Measurements from ENCODE around the gene ST3GAL5. TPM values are rescaled to one million over a fixed set of nuclear protein-coding genes. Genes with fewer than 3 reads are reported as not detected.

ST3GAL5 gene
- total RNA-seq, 2 experiments from 2014 or later, result 43.4 to 46.7 TPM

DNA sequence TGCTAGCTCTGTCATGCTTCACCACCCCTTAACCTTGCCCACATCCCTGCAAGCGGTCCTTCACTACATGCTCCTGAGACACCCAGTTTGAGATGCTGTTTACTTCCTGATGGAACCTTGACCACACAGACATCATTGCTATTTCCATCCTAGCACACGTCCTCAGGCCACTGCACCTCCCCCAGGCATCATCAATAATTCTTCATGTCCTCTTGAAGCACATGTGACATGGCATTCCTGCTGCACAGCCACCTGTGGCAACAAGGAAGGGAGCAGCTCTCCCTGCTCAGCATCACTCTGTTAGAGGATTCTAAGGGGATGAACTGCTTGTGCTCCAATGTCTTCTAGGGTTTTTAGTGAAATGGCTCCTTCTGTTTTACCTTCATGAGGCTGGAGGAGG is 26.1 kb upstream of the ST3GAL5 start:
- ChIA-PET POLR2A (no interaction called here), CTCF (interaction anchor here (1.4 kb wide), 1 partner anchor 11 kb away, joined by 3 read pairs; no protein-coding TSS in a partner anchor)
- Mint-ChIP-seq H3K27me3 (ENCODE audit: low read depth) (no peaks in the 10 kb centered on the region), H3K4me1 (ENCODE audit: low read depth) (peaks cover 2% of the 10 kb centered on the region), H3K9me3 (ENCODE audit: insufficient read depth) (no peaks in the 10 kb centered on the region), H3K27ac (no peak overlapping the region), H3K36me3 (ENCODE audit: low read depth) (no peaks in the 10 kb centered on the region), H3K4me3 (no peak overlapping the region)
- no peak for ATAC-seq
- DNase-seq, result no peak

DNA sequence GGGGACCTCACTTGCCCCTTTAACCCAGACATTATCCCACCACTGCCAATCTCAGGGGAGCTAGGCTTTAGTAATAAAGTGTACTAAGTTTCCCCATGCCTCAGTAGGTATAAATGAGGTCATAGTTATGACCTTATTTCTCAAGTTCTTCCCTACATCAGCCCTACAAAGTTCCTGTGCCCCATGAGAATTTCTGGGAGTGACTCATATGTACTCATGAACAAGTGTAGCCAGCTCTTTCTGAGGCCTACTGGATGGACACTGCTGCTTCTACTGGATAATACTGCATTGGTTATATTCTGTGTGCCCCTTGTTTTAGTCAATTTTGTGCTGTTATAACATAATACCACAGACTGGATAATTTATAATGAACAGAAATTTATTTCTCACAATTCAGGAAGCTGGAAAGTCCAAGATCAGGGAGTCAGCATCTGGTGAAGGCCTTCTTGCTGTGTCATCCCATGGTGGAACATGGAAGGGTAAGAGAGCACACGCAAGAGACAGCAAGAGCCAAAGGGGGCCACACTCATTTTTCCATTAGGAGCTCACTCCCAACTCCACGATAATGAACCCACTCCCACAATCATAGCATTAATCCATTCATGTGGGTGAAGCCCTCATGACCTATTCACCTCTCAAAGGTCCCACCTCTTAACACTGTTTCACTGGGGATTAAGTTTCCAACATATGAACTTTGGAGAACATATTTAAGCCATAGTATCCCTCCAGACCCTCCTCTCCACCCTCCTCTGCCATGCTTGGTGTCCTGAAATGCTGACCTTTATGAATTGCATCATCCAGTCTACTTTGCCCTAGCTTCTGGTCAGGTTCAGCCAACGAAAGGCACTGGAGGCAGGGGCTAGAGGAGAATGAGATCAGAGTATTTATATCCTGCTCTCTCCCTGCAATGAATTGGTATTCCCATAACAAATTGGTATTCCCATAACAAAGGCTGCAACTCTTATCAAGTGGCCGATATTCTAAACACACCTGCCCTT is 25.4 kb upstream of the ST3GAL5 start:
- Mint-ChIP-seq H3K27me3 (ENCODE audit: low read depth) (no peaks in the 10 kb centered on the region), H3K36me3 (ENCODE audit: low read depth) (no peaks in the 10 kb centered on the region), H3K27ac (no peak overlapping the region), H3K4me1 (ENCODE audit: low read depth) (peaks cover 2% of the 10 kb centered on the region), H3K4me3 (no peak overlapping the region), H3K9me3 (ENCODE audit: insufficient read depth) (no peaks in the 10 kb centered on the region)
- ATAC-seq (no peak), DNase-seq (no peak)
- POLR2A ChIA-PET, result no interaction called here
- CTCF ChIA-PET, result no interaction called here

DNA sequence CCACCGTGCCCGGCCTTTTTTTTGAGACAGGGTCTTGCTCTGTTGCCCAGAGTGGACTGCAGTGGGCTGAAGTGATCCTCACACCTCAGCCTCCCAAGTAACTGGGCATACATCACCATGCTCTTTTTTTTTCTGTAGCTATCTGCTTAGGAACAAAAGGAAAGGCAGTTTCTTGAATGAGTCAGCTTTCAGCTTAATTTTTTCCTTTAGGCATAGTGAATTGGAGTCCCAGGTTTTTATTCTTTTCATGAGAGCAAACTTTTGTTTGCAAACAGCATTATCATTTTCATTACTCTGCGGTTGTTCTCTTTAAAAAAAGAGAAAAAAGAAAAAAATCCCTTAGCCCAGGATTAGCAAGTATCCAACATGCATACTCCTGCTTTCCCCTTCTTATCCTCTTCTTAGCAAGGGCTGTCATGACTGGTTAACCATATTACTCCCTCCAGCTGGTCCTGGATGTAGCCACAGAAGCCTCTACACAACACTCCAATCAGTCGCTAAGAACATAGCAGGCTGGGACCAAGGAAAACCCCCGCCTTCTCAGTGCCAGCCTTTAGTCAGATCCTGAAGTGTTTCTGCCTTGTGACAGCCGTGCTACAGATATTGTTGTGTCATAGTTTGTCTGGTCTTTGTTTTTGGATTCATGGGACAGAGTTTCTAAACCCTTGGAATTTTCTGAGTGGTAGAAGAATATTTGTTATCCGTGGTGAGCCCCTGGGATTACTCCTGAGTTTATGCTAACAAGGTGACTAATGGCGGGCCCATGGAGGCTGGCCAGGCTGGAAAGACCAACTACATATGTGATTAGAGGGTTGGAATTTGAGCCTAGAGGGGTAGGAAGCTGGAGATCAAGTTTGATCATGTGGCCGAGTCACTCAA is 23.3 kb upstream of the ST3GAL5 start:
- H3K4me1 Mint-ChIP-seq (ENCODE audit: low read depth), result peaks cover 2% of the 10 kb centered on the region
- ATAC-seq (no peak), DNase-seq (no peak)
- ChIA-PET POLR2A (interaction anchor here (0.5 kb wide), 1 partner anchor 160 kb away, joined by 3 read pairs; no protein-coding TSS in a partner anchor), CTCF (interaction anchor here (1.0 to 1.1 kb wide), 2 partner anchors 10 to 164 kb away, joined by 3 to 4 read pairs; no protein-coding TSS in a partner anchor)
- no peaks in the 10 kb centered on the region for H3K27me3 Mint-ChIP-seq (ENCODE audit: low read depth)
- H3K27ac Mint-ChIP-seq, result no peak overlapping the region
- no peaks in the 10 kb centered on the region for H3K36me3 Mint-ChIP-seq (ENCODE audit: low read depth)
- H3K4me3 Mint-ChIP-seq, result no peak overlapping the region
- no peaks in the 10 kb centered on the region for H3K9me3 Mint-ChIP-seq (ENCODE audit: insufficient read depth)

DNA sequence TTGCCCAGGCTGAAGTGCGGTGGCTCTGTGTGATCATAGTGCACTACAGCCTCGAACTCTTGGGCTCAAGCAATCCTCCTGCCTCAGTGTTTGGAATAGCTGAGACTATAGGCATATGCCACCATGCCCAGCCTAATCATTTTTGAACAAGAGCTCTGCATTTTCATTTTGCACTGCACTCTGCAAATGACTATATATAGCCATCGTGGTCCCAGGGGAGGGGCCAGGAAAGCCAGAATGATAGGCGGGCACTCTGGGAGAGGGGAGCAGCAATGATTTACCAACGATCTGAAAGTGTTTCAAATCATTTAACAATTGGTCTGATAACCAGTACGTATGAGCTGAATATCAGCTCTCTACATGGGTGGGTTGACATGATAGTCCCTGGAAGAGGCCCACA is 22.3 kb upstream of the ST3GAL5 start:
- Mint-ChIP-seq H3K4me1 (ENCODE audit: low read depth) (peaks cover 2% of the 10 kb centered on the region), H3K4me3 (no peak overlapping the region), H3K9me3 (ENCODE audit: insufficient read depth) (no peaks in the 10 kb centered on the region), H3K27me3 (ENCODE audit: low read depth) (no peaks in the 10 kb centered on the region), H3K36me3 (ENCODE audit: low read depth) (no peaks in the 10 kb centered on the region), H3K27ac (no peak overlapping the region)
- no peak for DNase-seq
- CTCF ChIA-PET, result interaction anchor here (0.8 to 1.3 kb wide), 4 partner anchors 22 to 169 kb away, joined by 3 to 4 read pairs (median 4); no protein-coding TSS in a partner anchor
- no peak for ATAC-seq
- POLR2A ChIA-PET, result no interaction called here

DNA sequence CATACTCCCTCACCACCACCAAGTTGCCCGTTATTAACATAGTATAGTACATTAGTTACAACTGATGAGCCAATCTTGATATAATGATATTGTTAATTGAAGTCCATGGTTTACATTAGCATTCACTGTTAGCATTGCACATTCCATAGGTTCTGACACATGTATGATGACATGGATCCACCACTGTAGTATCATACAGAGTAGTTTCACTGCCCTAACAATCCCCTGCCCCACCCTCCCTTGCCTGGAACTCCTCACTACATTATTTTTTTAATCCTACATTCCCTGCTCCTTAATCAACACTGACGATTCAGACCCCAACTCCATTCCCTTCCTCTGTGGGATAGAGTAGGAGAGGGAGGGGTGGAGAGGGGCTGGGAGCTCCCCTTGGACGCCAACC is 20.2 kb upstream of the ST3GAL5 start:
- CTCF ChIA-PET, result no interaction called here
- POLR2A ChIA-PET, result no interaction called here
- no peaks in the 10 kb centered on the region for H3K36me3 Mint-ChIP-seq (ENCODE audit: low read depth)
- H3K9me3 Mint-ChIP-seq (ENCODE audit: insufficient read depth), result no peaks in the 10 kb centered on the region
- no peaks in the 10 kb centered on the region for H3K27me3 Mint-ChIP-seq (ENCODE audit: low read depth)
- peaks cover 2% of the 10 kb centered on the region for H3K4me1 Mint-ChIP-seq (ENCODE audit: low read depth)
- ATAC-seq, result no peak
- H3K4me3 Mint-ChIP-seq, result no peak overlapping the region
- DNase-seq, result no peak
- no peak overlapping the region for H3K27ac Mint-ChIP-seq

DNA sequence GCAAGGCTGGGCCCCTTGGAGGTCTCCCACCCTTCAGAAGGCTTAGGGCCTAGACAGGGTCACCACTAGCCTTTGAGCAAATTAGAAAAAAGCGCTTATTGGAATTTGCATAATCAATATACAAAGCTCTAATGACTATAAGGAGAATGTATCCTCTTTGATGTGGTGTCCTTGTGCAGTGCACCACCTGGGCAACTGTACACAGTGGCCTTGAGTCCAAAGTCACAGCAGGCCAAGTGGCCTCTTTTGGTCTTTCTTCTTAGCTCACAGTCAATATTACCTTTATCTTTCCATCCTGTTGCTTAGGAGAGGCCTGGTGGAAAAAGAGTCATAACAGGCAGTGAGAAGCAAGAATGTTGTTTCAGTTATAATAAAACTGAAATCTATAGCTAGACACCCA is 19.7 kb upstream of the ST3GAL5 start:
- Mint-ChIP-seq H3K36me3 (ENCODE audit: low read depth) (no peaks in the 10 kb centered on the region), H3K4me3 (no peak overlapping the region), H3K27ac (no peak overlapping the region), H3K4me1 (ENCODE audit: low read depth) (peaks cover 2% of the 10 kb centered on the region), H3K9me3 (ENCODE audit: insufficient read depth) (no peaks in the 10 kb centered on the region), H3K27me3 (ENCODE audit: low read depth) (no peaks in the 10 kb centered on the region)
- CTCF ChIA-PET, result no interaction called here
- no peak for ATAC-seq
- POLR2A ChIA-PET, result no interaction called here
- no peak for DNase-seq

DNA sequence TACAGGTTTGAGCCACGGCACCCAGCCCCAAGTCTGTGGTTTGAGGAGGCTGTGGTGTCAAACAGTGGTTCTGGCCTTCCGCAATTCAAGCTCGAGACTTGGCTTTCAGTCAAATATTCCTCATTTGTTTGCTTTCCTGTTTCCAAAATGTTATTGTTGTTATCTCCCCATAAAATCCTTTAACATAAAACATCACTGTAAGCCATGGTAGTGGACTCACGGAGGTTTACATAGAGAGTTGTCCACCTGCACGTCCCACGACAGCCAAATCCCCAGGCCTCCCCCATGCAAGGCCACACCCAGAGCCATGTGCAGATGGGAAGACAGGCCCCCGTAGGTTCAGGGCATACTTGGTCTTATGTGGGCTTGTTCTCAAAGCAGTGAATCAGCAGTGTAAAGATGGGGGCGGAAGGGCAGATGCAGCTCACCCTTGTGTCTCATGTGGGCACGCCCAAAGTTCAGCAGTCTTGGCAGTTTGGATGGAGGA is 18.9 kb upstream of the ST3GAL5 start:
- Mint-ChIP-seq H3K27me3 (ENCODE audit: low read depth) (no peaks in the 10 kb centered on the region), H3K4me3 (no peak overlapping the region), H3K4me1 (ENCODE audit: low read depth) (peaks cover 2% of the 10 kb centered on the region), H3K9me3 (ENCODE audit: insufficient read depth) (no peaks in the 10 kb centered on the region), H3K27ac (no peak overlapping the region), H3K36me3 (ENCODE audit: low read depth) (no peaks in the 10 kb centered on the region)
- DNase-seq, result no peak
- POLR2A ChIA-PET, result no interaction called here
- ATAC-seq, result no peak
- CTCF ChIA-PET, result no interaction called here

DNA sequence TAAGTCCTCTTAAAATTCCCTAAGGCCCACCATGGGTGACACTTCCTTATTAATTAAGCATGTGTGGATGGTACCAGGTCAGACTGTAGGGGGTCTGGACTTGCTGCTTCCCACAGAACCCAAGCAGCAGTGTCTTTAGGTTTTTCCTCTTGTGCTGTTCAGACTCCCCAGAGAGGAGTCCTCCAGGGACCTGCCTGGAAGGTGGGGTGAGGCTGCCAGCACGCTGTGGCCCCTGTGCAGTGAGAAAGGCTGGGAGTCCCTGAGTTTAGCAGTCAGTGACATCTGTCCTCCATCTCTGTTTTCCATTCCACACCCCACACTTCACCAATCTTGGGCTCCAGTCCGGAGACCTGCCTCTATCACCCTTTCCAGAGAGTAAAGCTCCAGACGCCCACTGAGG is 18.0 kb upstream of the ST3GAL5 start:
- POLR2A ChIA-PET, result no interaction called here
- Mint-ChIP-seq H3K4me1 (ENCODE audit: low read depth) (peaks cover 3% of the 10 kb centered on the region), H3K27ac (no peak overlapping the region), H3K4me3 (no peak overlapping the region), H3K9me3 (ENCODE audit: insufficient read depth) (no peaks in the 10 kb centered on the region), H3K36me3 (ENCODE audit: low read depth) (no peaks in the 10 kb centered on the region), H3K27me3 (ENCODE audit: low read depth) (no peaks in the 10 kb centered on the region)
- no peak for DNase-seq
- CTCF ChIA-PET, result no interaction called here
- ATAC-seq, result no peak

DNA sequence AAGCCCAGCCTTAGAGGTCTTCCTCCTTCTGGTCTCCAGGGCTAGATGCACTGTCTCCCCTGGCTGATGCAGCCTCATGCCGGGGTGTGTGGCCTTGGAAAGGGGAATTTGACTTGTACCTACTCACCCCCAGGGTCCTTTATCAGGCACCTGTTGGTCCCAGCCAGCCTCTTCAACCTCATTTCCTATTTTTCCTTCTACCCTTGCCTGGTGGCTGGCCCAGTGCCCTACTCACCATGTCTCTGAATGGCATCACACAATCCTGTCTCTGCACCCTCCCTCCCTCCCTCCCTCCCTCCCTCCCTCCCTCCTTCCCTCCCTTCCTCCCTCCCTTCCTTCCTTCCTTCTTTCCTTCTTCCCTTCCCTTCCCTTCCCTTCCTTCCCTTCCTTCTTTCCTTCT is 17.1 kb upstream of the ST3GAL5 start:
- ChIA-PET CTCF (no interaction called here), POLR2A (no interaction called here)
- Mint-ChIP-seq H3K27ac (no peak overlapping the region), H3K27me3 (ENCODE audit: low read depth) (no peaks in the 10 kb centered on the region), H3K9me3 (ENCODE audit: insufficient read depth) (no peaks in the 10 kb centered on the region), H3K36me3 (ENCODE audit: low read depth) (no peaks in the 10 kb centered on the region), H3K4me3 (no peak overlapping the region), H3K4me1 (ENCODE audit: low read depth) (peaks cover 6% of the 10 kb centered on the region)
- DNase-seq, result no peak
- ATAC-seq, result no peak

DNA sequence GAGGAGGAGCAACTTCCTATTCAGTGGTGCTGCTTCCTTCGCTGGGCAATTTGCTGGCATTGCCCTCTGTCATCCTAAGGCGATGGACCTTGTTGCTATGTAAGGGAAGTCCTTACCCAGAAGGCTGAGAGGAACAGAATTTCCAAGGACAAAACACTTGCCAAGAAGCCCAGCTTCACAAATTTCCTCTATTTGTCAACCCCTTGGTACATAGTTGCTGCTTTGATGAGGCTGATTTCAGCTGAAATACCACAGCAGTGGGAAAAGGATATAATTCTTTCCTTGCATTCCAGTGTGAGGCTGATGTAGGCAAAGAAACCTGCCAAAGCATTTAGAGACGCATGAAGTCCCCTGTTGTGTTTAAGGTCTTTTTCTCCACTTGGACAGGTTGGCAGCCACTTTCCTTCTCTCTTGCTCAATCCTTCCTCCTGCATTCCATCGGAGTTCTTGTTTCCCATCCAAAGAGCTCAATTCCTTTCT is 16.4 kb upstream of the ST3GAL5 start:
- Mint-ChIP-seq H3K4me3 (no peak overlapping the region), H3K27ac (no peak overlapping the region), H3K9me3 (ENCODE audit: insufficient read depth) (no peaks in the 10 kb centered on the region), H3K36me3 (ENCODE audit: low read depth) (no peaks in the 10 kb centered on the region), H3K27me3 (ENCODE audit: low read depth) (no peaks in the 10 kb centered on the region), H3K4me1 (ENCODE audit: low read depth) (peaks cover 10% of the 10 kb centered on the region)
- DNase-seq (no peak), ATAC-seq (no peak)
- POLR2A ChIA-PET, result no interaction called here
- CTCF ChIA-PET, result interaction anchor here (0.7 kb wide), 1 partner anchor 16 kb away, joined by 3 read pairs; no protein-coding TSS in a partner anchor

DNA sequence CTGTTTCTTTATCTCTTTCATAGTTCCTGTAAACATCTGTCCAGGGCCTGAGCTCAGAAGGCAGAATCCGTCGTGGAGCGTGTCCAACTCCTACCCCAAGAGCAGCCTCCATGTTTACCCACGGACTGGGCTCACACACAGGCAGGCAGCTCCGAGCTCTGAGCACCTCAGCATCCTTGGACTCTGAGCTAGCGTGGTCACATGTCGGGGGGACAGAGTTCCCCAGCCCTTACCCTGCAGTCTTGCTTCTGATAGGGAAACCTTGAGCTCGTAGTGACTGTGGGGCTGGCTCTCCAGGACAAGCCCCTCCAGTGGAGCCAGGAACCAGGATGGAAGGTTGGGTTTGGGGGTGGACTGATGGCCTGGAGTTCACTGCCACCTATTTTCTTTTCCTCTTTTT is 15.1 kb upstream of the ST3GAL5 start:
- ChIA-PET POLR2A (no interaction called here), CTCF (interaction anchor here (1.4 to 1.6 kb wide), 3 partner anchors 12 to 132 kb away, joined by 3 to 5 read pairs (median 3); no protein-coding TSS in a partner anchor)
- Mint-ChIP-seq H3K4me3 (no peak overlapping the region), H3K27ac (no peak overlapping the region), H3K27me3 (ENCODE audit: low read depth) (no peaks in the 10 kb centered on the region), H3K36me3 (ENCODE audit: low read depth) (no peaks in the 10 kb centered on the region), H3K4me1 (ENCODE audit: low read depth) (peaks cover 22% of the 10 kb centered on the region), H3K9me3 (ENCODE audit: insufficient read depth) (peaks cover 3% of the 10 kb centered on the region)
- no peak for DNase-seq
- no peak for ATAC-seq

All from activated CD8-positive, alpha-beta T cell treated with anti-CD3 and anti-CD28 coated beads, Interleukin-2, amount 10 ng/mL, durations not matched to agents 7 days and 5 days (primary cell).